ENCODE data around the gene MS4A18. TPM values are rescaled to one million over a fixed set of nuclear protein-coding genes. Genes with fewer than 3 reads are reported as not detected.

The MS4A18 gene
- total RNA-seq = not detected in 2 replicates

DNA sequence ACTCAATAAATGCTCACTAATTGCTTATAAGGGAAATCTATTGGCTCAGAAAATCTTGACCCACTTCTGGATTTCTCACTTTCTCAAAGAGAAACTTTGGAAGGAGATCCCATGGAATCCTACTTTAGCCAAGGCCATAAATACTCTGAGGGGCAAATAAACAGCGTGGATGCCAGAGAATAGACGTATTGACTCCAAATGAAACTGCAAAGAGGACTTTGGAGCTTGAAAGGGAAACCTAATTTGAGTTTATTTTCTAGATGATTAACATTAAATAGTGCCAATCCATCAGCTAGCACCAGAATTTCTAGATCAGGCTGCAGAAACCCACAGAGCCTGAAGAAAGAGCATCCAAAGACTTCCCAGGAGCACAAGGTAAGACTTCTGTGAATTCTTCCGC is at the start of gene MS4A18:
Gene MS4A18, plus strand, starts transcription at position 301 of the 400 bp plus-strand sequence.

DNA sequence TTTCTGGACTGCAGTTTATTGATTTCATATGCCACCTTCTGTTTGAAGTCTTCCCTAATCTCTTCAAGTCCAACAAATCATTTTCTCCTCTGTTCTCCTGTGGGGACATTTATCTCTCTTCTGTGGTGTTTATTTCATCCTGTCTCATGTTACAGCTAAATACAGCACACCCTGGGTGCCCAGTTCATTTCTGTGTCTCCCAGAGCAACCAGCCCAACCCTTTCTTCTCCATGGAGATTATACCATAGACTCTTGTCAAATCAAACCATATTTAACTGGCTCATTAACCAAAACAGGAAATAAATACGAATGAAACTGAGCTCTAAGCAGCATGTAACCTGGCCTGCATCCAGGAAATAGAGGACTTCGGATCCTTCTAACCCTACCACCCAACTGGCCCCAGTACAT is 25.2 kb upstream of the MS4A18 start, which contains the start of gene MS4A8:
Gene MS4A8, plus strand, starts transcription at position 329 of the 408 bp plus-strand sequence. CDS start 1,249 bp downstream, outside the sequence.

GRCh38 chr11:60756307-60757032 is 31.9 kb downstream of the MS4A18 start, which contains the start of gene MS4A15:
Gene MS4A15, plus strand, starts transcription at chr11:60756867. Its CDS starts 6,867 bp downstream, at chr11:60763734.

GRCh38 chr11:60785136-60785535 is 60.6 kb downstream of the MS4A18 start, which contains the start of gene MS4A10:
Gene MS4A10, plus strand, starts transcription at chr11:60785333. Its CDS starts 5,003 bp downstream, at chr11:60790336.

Other genes with a start within 250 kb of the MS4A18 start
- gene MS4A12, start 231.9 kb upstream of the MS4A18 start, total RNA-seq = not detected in 2 replicates
- gene MS4A13, start 209.3 kb upstream of the MS4A18 start, total RNA-seq = not detected in 2 replicates
- not detected in 2 replicates for gene MS4A8, start 25.1 kb upstream of the MS4A18 start, total RNA-seq
- gene MS4A15, start 32.1 kb downstream of the MS4A18 start, total RNA-seq = not detected in 2 replicates
- gene MS4A10, start 60.6 kb downstream of the MS4A18 start, total RNA-seq = not detected in 2 replicates
- gene CCDC86, start 117.4 kb downstream of the MS4A18 start, total RNA-seq = 4.8 and 7.6 TPM in 2 replicates
- gene PTGDR2, start 131.2 kb downstream of the MS4A18 start, total RNA-seq = 0.28 TPM in 1 of 2 replicates, not detected in the other
- 0.55 and 1.00 TPM in 2 replicates for gene ZP1, start 142.8 kb downstream of the MS4A18 start, total RNA-seq
- gene PRPF19, start 181.9 kb downstream of the MS4A18 start, total RNA-seq = 29.0 and 35.5 TPM in 2 replicates
- 17.8 and 21.1 TPM in 2 replicates for gene TMEM109, start 189.4 kb downstream of the MS4A18 start, total RNA-seq
- 23.9 and 28.6 TPM in 2 replicates for gene TMEM132A, start 199.7 kb downstream of the MS4A18 start, total RNA-seq
- gene SLC15A3, start 227.5 kb downstream of the MS4A18 start, total RNA-seq = 13.8 and 15.8 TPM in 2 replicates
- not detected in 2 replicates for gene CD6, start 247.0 kb downstream of the MS4A18 start, total RNA-seq

Measured in smooth muscle cell of bladder (primary cell).